Measurements from ENCODE around the gene NPSR1. TPM values are rescaled to one million over a fixed set of nuclear protein-coding genes. Genes with fewer than 3 reads are reported as not detected.

NPSR1 gene
- total RNA-seq, 1 donor from 2014 or later = not detected

GRCh38 chr7:34750636-34751035 is 92.6 kb downstream of the NPSR1 start:
- Histone ChIP-seq H3K36me3 (no peaks in the 10 kb centered on the region), H3K4me1 (no peaks in the 10 kb centered on the region), H3K4me3 (no peak overlapping the region), H3K9me3 (no peaks in the 10 kb centered on the region), H3K27me3 (no peaks in the 10 kb centered on the region), H3K27ac (no peak overlapping the region)
- TF ChIP-seq CTCF (IDR thresholded peaks at IDR 0.05) = no peak
- DNase-seq (ENCODE audit: low spot score in 2 of 2) = no peak
- intact Hi-C loops (cut with DNase I) = no loop called here

GRCh38 chr7:34751725-34752643 is 94.0 kb downstream of the NPSR1 start:
- intact Hi-C loops (cut with DNase I) = no loop called here
- no peak for TF ChIP-seq CTCF (IDR thresholded peaks at IDR 0.05)

GRCh38 chr7:34752929-34753328 is 94.9 kb downstream of the NPSR1 start:
- no peaks in the 10 kb centered on the region for H3K4me1 ChIP-seq
- no peaks in the 10 kb centered on the region for H3K9me3 ChIP-seq
- no peaks in the 10 kb centered on the region for H3K36me3 ChIP-seq
- no peak overlapping the region for H3K27ac ChIP-seq
- TF ChIP-seq CTCF (IDR thresholded peaks at IDR 0.05) = no peak
- intact Hi-C loops (cut with DNase I) = no loop called here
- no peaks in the 10 kb centered on the region for H3K27me3 ChIP-seq
- no peak overlapping the region for H3K4me3 ChIP-seq
- no peak for DNase-seq (ENCODE audit: low spot score in 2 of 2)

More at GRCh38 chr7:34751725-34752643, 94.0 kb downstream of the NPSR1 start:
- no peak for DNase-seq (ENCODE audit: low spot score in 2 of 2)
- Histone ChIP-seq H3K4me3 (no peak overlapping the region), H3K27ac (no peak overlapping the region), H3K36me3 (no peaks in the 10 kb centered on the region), H3K9me3 (no peaks in the 10 kb centered on the region), H3K4me1 (no peaks in the 10 kb centered on the region), H3K27me3 (no peaks in the 10 kb centered on the region)

- intact Hi-C loops (cut with DNase I) = no loop called here
- Histone ChIP-seq H3K9me3 (no peaks in the 10 kb centered on the region), H3K27ac (no peak overlapping the region), H3K27me3 (no peaks in the 10 kb centered on the region), H3K36me3 (no peaks in the 10 kb centered on the region), H3K4me3 (no peak overlapping the region), H3K4me1 (no peaks in the 10 kb centered on the region)
- no peak for DNase-seq (ENCODE audit: low spot score in 2 of 2)
- no peak for TF ChIP-seq CTCF (IDR thresholded peaks at IDR 0.05)
These were observed 97.0 kb downstream of the NPSR1 start for GRCh38 chr7:34755008-34755407.

- no peaks in the 10 kb centered on the region for H3K4me1 ChIP-seq
- DNase-seq (ENCODE audit: low spot score in 2 of 2) = no peak
- no peaks in the 10 kb centered on the region for H3K27me3 ChIP-seq
- H3K36me3 ChIP-seq = no peaks in the 10 kb centered on the region
- TF ChIP-seq CTCF (IDR thresholded peaks at IDR 0.05) = no peak
- intact Hi-C loops (cut with DNase I) = no loop called here
- no peak overlapping the region for H3K27ac ChIP-seq
- H3K4me3 ChIP-seq = no peak overlapping the region
- no peaks in the 10 kb centered on the region for H3K9me3 ChIP-seq
These were observed 98.0 kb downstream of the NPSR1 start for GRCh38 chr7:34756025-34756437.
